Measurements from ENCODE around the gene RFC5.
"Not testable (repeated sequence)": the region's sequence is repeated elsewhere in the genome, so short reads cannot be mapped to it uniquely, and the experiment has no call there.

The RFC5 gene

DNA sequence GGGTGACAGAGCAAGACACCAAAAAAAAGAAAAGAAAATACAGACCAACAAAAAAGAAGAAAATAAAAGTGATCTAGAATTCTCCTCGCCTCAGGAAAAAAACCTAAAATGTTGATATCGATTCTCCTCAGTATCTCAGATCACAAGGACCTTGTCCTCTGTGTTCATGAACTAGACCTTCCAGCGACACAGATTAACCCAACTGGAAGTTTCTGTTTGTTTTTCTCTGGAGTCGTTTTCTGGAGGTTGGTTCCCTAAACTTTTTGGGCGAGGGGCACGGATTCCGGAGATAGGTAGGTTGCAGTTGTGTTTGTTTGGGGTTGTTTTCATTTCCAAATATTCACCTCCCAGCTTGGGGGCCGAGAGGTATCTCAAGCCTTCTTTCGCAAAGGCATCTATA, 559 bp upstream of the RFC5 start:
- no peak for DNase-seq (ENCODE audit: low read depth)

DNA sequence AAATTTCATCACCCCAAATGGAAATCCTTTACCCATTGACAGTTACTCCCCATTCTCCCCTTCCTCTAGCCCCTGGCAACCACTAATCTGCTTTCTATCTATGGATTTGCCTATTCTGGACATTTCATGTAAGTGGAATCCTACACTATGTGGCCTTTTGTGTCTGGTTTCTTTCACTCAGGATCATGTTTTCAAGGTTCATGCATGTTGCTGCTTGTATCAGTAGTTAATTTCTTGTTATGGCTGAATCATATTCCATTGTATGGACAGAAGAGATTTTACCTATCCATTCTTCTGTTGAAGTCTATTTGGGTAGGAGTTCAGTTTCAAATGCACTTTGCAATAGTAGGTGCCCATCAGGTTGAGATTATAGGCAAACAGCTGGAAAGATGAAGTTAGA, 1.4 kb downstream of the RFC5 start:
- no peak for DNase-seq (ENCODE audit: low read depth)

DNA sequence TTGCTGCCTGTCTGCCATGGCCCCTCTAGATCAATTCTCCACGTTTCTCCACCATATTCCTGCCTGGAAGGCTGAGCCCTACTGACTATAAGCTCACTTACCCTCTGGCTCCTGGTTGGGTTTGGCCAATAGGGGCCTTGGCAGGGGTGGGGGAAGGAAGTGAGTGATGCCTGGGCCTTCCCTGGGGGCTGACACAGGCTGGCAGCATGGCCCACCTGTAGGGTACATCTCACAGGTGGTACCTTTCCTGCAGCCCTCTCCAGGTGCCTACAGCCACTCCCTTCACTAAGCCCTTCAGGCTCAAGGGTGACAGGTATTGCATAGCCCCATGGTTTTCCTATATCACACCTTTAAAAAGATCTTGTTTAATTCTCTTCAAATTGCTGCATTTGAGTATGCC, 3.5 kb downstream of the RFC5 start:
- DNase-seq (ENCODE audit: low read depth), result no peak

- not testable (repeated sequence) for DNase-seq (ENCODE audit: low read depth)
Measured at GRCh38 chr12:118022097-118022727, 5.7 kb downstream of the RFC5 start.

GRCh38 chr12:118022728-118023109, 6.2 kb downstream of the RFC5 start:
- DNase-seq (ENCODE audit: low read depth), result no peak

DNA sequence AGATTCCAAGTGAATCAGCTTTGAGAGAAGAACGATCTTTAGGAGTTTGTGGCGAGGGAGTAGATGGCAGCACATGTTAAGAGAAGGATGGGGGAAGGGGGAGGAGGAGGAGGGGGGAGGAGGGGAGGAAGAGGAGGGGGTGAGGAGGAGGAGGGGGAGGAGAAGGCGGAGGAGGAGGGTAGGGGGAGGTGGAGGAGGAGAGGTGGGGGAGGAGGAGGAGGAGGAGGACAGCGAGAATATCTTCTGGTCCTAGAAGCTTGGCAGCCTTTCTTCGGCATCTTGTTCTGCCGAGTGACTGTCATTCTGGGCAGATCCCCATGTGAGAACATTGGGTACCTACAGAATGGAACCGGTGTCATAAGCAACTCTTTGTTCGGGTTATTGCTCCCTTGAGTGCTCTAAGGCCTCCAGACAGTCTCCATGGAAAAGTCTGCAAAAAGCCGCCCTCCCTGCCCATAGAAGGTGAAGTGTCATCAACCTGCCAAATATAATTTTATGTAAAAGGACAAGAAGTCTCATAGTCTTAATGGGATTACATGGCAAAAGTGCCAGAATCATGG, 6.9 kb downstream of the RFC5 start:
- no peak for DNase-seq (ENCODE audit: low read depth)

DNA sequence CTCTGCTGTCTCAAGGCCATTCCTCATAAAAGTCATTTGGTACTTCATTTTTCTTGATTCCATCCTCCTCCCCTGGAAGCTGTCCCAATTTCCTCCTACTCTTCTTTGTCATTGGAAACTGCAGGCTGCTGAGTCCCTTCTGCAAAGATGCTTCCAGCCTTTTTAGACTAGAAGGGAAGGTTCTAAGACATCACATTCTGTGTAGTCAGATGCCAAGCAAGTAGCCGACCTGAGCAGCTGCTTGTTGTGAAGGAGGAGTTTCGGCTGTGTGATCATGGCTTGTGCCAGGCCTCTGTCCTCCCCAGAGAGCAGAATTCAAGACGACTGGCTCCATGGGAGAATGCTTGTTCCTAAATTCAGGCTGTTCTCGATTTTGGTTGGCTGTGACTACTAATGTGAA, 8.7 kb downstream of the RFC5 start:
- DNase-seq (ENCODE audit: low read depth), result no peak

- DNase-seq (ENCODE audit: low read depth), result no peak
Measured at GRCh38 chr12:118029166-118029565, 12.7 kb downstream of the RFC5 start.

DNA sequence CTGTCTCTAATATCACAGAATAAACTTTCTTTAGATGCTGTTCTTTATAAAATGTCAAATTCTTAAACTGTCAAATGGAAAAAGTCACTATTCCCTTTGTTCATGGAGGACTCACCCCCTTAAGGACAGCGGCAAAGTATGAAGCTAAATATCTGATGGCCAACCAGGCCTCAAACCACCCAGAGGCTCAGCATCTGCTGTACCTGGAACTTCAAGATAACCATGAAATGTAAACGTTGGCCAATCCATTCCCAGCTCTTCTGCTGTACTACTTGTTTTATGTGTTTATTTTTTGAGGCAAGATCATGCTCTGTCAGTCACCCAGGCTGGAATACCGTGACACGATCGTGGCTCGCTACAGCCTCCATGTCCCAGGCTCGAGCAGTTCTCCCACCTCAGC, 15.7 kb downstream of the RFC5 start:
- DNase-seq (ENCODE audit: low read depth), result no peak

DNA sequence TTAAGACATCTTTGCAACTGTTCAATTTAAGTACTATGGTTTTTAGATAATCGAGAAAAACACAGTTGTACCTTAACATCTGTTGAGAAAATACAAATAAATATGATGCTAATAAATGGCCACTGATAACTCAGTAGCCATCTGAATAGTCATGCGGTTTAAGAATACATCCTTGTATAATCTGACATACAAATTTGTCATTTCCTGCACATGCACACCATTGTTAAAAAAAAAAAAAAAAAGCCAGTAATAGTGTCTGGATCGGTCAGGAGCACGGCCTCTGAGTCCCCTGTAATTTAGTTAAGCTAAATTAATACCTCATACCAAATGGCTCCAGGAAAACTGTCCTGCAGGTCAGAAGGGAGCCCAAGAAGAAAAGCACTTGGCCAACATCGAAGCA, 16.8 kb downstream of the RFC5 start:
- DNase-seq (ENCODE audit: low read depth), result no peak

GRCh38 chr12:118033902-118034301, 17.4 kb downstream of the RFC5 start:
- no peak for DNase-seq (ENCODE audit: low read depth)

- no peak for DNase-seq (ENCODE audit: low read depth)
Measured at GRCh38 chr12:118034429-118035189, 18.1 kb downstream of the RFC5 start.

DNA sequence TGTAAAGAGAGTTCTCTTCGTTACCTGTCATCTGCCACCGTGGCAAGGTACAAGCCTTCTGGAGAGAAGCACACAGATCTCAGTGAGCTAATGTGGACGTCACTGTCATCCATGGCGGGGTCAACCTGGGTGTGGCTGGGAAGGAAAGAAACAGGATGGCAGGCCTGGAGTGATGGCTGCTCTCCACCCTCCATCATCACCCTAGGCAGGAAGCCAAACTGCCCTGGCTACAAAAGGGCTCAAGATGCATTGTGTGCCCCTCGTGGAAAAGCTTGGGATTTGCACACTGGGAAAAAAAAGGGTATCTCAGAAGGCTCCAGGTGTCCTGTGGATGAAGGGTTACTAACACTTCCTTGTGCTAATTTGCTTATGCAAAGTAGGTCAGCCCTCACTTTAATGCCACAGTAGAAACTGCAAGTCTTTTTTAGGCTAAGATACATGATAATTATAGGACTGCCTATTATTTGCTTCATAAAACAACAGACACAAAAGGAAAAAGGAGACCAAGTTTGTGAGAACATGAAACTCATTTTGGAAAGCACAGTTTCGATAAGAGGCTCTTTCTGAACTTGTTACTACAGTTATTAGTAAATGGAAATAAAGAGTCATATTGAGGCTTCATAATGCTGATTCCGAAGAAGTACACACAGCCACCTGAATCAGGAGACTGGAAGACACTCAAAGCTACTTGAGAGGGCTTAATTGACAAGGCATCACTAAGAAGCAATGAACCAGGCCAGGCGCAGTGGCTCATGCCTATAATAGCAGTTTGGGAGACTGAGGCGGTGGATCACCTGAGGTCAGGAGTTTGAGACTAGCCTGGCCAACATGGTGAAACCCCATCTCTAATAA, 18.9 kb downstream of the RFC5 start:
- no peak for DNase-seq (ENCODE audit: low read depth)

GRCh38 chr12:118036672-118037411, 20.3 kb downstream of the RFC5 start:
- DNase-seq (ENCODE audit: low read depth), result no peak

DNA sequence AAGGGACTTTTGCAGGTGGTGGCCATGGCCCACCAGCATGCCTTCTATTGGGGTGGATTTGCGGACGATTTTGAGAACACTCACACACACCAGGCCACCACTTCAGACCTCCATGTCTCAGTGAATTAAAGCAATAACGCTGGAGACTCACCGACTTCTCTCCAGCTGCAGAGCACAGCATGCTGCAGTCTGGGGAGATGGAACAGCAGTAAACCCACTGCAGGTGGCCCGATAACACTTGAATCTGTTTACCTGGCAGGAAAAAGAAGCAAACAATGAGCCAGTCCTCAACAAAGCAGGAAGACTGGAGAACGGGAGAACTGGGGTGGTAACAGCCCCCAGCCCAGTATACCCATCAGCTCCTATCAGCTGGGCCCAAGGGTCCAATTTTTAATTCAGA, 21.6 kb downstream of the RFC5 start:
- no peak for DNase-seq (ENCODE audit: low read depth)

DNA sequence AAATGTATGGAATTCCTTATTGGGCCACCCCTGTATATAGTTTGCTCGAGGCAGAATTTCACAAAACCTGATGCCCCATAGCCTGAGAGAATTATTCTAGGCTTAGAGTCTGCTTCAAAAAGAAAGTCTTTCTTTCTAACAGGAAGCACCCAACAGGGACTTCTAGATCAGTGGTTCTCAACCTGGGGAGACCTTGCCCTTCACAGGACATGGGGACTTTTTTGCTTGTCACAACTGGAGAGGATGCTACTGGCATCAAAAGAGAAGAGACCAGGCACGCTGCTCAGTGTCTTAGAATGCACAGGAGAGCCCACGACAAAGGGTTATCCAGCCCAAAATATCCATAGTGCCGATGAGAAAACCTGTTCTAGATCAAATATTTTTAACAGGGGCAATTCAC, 25.6 kb downstream of the RFC5 start:
- no peak for DNase-seq (ENCODE audit: low read depth)

DNA sequence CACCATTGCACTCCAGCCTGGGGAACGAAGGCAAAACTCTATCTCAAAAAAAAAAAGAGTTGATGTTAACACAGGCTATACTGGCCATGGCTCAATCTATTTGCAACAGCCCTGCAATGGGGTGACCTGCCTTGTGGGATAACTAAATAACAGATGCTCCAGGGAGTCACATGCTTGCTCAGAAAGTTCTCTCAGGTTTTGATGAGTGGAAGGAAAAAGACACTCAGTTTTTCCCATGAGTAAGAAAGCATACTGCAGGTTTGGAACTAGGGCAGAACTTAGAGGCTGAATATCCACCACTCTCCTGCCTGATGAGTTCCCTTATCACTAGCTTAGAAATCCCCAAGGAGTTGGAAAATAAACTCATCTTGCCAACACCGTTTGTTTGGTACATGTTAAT, 27.6 kb downstream of the RFC5 start:
- no peak for DNase-seq (ENCODE audit: low read depth)

- DNase-seq (ENCODE audit: low read depth), result no peak
Measured at GRCh38 chr12:118044577-118044976, 28.1 kb downstream of the RFC5 start.

DNA sequence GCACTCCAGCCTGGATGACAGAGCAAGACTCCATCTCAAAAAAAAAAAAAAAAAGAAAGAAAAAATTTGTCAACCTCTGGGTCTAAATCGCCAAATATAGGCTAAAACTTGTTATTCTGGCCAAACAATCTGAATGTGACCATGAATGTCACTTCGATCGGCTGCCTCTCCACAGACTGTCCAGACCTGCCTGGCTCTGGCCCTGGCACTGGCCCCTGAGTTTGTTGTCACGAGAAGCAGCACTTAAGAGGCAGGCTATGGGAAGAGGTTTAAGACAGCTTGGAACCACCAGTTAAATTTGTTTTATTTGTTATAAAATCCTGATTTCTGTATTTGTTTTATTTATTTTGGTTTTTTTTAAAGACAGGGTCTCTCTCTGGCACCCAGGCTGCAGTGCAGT, 29.9 kb downstream of the RFC5 start:
- no peak for DNase-seq (ENCODE audit: low read depth)

DNA sequence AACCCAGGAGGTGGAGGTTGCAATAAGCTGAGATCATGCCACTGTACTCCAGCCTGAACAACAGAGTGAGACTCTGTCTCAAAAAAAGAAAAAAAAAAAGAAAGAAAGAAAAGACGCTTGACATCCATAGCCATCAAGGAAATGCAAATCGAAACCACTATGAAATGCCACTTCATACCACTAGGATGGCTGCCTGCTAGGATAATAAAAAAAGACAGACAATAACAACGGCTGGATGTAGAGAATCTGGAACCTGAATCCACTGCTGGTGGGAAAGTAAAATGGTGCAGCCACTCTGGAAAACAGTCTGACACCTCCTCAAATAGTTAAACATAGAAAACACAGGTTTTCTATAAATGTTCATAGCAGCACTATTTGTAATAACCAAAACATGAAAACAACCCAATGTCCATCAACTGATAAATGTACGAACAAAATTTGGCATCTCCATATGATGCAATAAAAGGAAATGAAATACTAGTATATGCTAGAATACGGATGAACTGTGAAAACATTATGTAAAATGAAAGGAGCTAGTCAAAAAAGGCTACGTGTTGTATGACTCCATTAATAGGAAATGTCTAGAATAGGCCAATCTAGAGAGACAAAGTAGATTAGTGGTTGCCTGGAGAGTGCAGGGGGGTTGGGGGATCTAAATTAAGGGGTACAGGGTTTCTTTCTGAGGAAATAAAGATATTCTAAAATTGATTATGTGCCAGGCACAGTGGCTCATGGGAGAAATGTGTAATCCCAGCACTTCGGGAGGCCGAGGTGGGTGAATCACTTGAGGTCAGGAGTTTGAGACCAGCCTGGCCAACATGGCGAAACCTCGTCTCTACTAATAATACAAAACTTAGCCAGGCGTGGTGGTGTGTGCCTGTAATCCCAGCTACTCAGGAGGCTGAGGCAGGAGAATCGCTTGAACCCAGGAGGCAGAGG, 34.7 kb downstream of the RFC5 start:
- no peak for DNase-seq (ENCODE audit: low read depth)

Data from stimulated activated CD8-positive, alpha-beta memory T cell treated with anti-CD3 and anti-CD28 coated beads, Interleukin-15, amount 100 ng/mL, for 1 hour (primary cell).